GM12873 (cell line): ENCODE data around the gene ZNF367.
A peak's percentile ranks its signal among the peaks of the same experiment; 100 is the strongest.

Source experiments
- TF ChIP-seq, protein P1 (sequence below): IDR thresholded peaks from 2 replicates; pipeline ENCODE4 v1.5.1; 2012; ENCODE audit warnings: low read depth, mild to moderate bottlenecking, moderate library complexity, low read length, control low read depth; ENCODE audit not compliant: insufficient read depth; ENCODE audit errors: missing control alignments

Gene ZNF367

DNA sequence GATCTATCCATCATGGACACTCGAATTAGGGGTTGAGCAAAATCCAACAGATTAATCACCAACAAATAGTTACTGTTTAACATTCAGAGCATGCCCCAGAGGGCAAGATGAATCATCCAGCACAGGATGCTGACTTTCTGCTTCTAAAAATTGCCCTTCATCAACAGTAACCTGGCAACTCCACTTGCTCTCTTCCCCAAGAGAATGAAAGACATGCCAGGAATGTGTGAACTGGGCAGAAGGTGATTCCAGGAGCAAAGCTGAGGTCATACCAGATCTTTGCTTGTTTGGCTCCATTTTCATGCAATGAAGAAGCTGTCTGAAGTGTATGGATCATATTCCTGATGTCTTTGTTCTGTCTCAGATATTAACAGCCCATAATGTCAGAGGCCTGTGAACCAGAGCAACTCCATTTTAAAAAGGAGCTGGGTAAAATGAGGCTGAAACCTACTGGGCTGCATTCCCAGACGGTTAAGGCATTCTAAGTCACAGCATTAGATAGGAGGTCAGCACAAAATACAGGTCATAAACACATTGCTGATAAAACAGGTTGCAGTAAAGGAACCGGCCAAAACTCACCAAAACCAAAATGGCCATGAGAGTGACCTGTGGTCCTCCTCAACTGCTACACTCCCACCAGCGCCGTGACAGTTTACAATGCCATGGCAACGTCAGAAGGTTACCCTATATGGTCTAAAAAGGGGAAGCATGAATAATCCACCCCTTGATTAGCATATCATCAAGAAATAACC is 2.5 kb upstream of the ZNF367 start:
- TF ChIP-seq, protein P1, sequence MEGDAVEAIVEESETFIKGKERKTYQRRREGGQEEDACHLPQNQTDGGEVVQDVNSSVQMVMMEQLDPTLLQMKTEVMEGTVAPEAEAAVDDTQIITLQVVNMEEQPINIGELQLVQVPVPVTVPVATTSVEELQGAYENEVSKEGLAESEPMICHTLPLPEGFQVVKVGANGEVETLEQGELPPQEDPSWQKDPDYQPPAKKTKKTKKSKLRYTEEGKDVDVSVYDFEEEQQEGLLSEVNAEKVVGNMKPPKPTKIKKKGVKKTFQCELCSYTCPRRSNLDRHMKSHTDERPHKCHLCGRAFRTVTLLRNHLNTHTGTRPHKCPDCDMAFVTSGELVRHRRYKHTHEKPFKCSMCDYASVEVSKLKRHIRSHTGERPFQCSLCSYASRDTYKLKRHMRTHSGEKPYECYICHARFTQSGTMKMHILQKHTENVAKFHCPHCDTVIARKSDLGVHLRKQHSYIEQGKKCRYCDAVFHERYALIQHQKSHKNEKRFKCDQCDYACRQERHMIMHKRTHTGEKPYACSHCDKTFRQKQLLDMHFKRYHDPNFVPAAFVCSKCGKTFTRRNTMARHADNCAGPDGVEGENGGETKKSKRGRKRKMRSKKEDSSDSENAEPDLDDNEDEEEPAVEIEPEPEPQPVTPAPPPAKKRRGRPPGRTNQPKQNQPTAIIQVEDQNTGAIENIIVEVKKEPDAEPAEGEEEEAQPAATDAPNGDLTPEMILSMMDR: no peak

GRCh38 chr9:96419691-96419969 is 1.5 kb upstream of the ZNF367 start:
- TF ChIP-seq, protein P1: no peak

GRCh38 chr9:96418920-96419690 is 935 bp upstream of the ZNF367 start:
- TF ChIP-seq, protein P1: no peak

- TF ChIP-seq, protein P1: no peak
These were observed 498 bp downstream of the ZNF367 start for GRCh38 chr9:96417661-96418082.

- TF ChIP-seq, protein P1: peak; percentile 14
These were observed 1.1 kb downstream of the ZNF367 start for GRCh38 chr9:96417051-96417586.

DNA sequence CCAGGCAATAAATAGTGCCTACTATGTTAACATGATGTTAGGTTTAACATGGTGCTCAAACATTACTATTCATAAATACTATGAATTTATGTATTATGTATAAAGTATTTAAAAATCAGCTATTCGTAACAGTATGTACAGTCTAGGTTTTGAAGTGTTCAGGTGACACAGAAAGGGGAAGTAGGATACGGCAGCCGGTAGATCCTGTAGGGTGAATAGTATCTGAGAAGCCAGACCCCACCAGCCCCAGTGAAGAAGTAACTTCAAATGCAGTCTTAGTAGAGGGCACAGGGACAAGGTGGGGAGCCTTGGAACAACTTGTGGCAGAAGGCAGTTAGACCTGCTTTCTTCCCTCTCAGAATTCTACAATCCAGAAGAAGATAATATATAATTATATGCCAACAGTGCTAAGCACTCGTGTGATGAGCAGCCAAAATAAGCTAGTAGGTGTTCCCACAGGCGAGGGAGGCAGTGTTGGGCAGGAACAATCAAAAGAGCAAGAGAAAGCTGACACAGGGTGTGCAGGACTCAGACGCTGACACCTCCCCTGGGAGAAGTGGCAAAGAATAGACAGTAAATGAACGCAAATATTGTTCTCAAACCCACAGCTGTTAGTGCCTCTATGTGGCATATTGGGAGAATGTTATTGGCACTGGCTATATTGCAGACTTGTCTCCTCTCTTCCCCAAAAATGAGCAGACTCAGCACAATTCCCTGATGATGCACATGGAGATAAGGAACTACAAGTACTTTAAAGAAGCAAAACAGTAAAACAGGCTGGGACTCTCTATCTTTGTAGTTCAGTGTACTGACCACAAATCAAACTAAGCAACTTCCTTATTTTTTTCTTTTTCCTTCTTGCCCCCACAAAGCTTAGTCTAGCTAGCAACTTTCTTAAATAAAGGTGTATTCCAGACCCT is 4.6 kb downstream of the ZNF367 start:
- TF ChIP-seq, protein P1: no peak
